ENCODE results near the gene KLKB1.

KLKB1 gene

GRCh38 chr4:186299291-186299690 lies 72.0 kb downstream of the KLKB1 start:
- no peaks in the 10 kb centered on the region for H3K27me3 ChIP-seq (replicated peaks)
- in situ Hi-C loops (cut with HindIII; ENCODE audit: low pct_ligation_motif_present, low sequenced_read_pairs) = loop anchor here (25.0 kb wide), 1 partner anchor 288 kb away; no protein-coding TSS in a partner anchor
- TF ChIP-seq CTCF (IDR thresholded peaks at IDR 0.05; ENCODE audit: low read depth, low read length, missing control alignments) = no peak
- no peak for DNase-seq
- H3K27ac ChIP-seq = no peak overlapping the region
- no peak overlapping the region for H3K4me3 ChIP-seq (ENCODE audit: low read depth, low read length)
- no peaks in the 10 kb centered on the region for H3K36me3 ChIP-seq (replicated peaks)

GRCh38 chr4:186300659-186301390 lies 73.5 kb downstream of the KLKB1 start:
- TF ChIP-seq CTCF (IDR thresholded peaks at IDR 0.05; ENCODE audit: low read depth, low read length, missing control alignments) = no peak
- Histone ChIP-seq H3K27me3 (replicated peaks) (no peaks in the 10 kb centered on the region), H3K27ac (no peak overlapping the region), H3K36me3 (replicated peaks) (no peaks in the 10 kb centered on the region), H3K4me3 (ENCODE audit: low read depth, low read length) (no peak overlapping the region)
- in situ Hi-C loops (cut with HindIII; ENCODE audit: low pct_ligation_motif_present, low sequenced_read_pairs) = no loop called here
- DNase-seq = no peak

- Histone ChIP-seq H3K4me3 (ENCODE audit: low read depth, low read length) (no peak overlapping the region), H3K27me3 (replicated peaks) (no peaks in the 10 kb centered on the region), H3K36me3 (replicated peaks) (no peaks in the 10 kb centered on the region), H3K27ac (no peak overlapping the region)
- DNase-seq = no peak
- no peak for TF ChIP-seq CTCF (IDR thresholded peaks at IDR 0.05; ENCODE audit: low read depth, low read length, missing control alignments)
- in situ Hi-C loops (cut with HindIII; ENCODE audit: low pct_ligation_motif_present, low sequenced_read_pairs) = no loop called here
These were observed 76.9 kb downstream of the KLKB1 start for GRCh38 chr4:186304216-186304615.

GRCh38 chr4:186304866-186305505 lies 77.7 kb downstream of the KLKB1 start:
- Histone ChIP-seq H3K36me3 (replicated peaks) (no peaks in the 10 kb centered on the region), H3K4me3 (ENCODE audit: low read depth, low read length) (no peak overlapping the region), H3K27me3 (replicated peaks) (no peaks in the 10 kb centered on the region), H3K27ac (no peak overlapping the region)
- TF ChIP-seq CTCF (IDR thresholded peaks at IDR 0.05; ENCODE audit: low read depth, low read length, missing control alignments) = no peak
- DNase-seq = no peak
- in situ Hi-C loops (cut with HindIII; ENCODE audit: low pct_ligation_motif_present, low sequenced_read_pairs) = no loop called here

GRCh38 chr4:186307497-186307896 lies 80.2 kb downstream of the KLKB1 start:
- no peaks in the 10 kb centered on the region for H3K36me3 ChIP-seq (replicated peaks)
- no peaks in the 10 kb centered on the region for H3K27me3 ChIP-seq (replicated peaks)
- no peak for TF ChIP-seq CTCF (IDR thresholded peaks at IDR 0.05; ENCODE audit: low read depth, low read length, missing control alignments)
- in situ Hi-C loops (cut with HindIII; ENCODE audit: low pct_ligation_motif_present, low sequenced_read_pairs) = no loop called here
- DNase-seq = no peak
- no peak overlapping the region for H3K27ac ChIP-seq
- H3K4me3 ChIP-seq (ENCODE audit: low read depth, low read length) = no peak overlapping the region

All from brain microvascular endothelial cell (primary cell).